ENCODE results near the gene SCTR.

Gene SCTR

DNA sequence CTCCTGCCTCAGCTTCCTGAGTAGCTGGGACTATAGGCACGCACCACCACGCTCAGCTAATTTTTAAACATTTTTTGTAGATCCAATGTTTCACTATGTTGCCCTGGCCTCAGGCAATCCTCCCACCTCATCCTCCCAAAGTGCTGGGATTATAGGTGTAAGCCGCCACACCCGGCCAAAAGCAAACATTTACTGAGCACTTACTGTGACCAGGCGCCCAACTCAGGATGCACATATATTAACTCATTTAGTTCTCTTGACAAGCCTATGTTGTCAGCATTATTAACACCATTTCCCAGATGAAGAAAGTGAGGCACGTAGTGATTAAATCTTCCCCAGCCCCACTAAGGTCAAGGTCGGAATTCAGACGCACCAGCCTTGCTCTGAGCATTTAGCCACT lies 51.5 kb downstream of the SCTR start:
- no peak for DNase-seq

DNA sequence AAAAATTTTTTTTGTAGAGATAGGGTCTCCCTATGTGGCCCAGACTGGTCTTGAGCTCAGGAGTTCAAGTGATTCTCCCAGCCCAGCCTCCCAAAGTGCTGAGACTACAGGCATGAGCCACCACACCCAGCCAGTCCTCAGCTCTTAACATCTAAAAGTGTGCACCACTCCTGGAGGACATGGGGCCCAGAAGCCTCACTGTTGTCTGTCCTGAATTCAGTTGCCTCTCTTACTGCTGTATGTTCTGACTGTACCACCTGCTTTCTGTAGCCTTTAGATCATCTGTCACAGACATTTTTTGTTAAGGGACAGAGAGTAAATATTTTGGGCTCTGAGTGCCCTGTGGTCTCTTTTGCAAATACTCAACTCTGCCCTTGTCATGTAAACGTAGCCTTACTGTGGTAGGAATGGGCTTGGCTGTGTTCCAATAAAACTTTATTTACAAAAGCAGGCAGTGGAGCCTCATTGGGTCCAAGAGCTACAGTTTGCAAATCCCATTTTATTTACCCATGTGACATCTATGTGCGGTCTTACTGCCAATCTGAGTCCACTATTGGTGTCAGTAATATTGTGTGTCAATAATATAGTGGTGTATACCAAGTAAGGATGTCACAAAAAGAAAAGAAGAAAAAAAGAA lies 54.5 kb downstream of the SCTR start:
- peak; percentile 90 for DNase-seq

DNA sequence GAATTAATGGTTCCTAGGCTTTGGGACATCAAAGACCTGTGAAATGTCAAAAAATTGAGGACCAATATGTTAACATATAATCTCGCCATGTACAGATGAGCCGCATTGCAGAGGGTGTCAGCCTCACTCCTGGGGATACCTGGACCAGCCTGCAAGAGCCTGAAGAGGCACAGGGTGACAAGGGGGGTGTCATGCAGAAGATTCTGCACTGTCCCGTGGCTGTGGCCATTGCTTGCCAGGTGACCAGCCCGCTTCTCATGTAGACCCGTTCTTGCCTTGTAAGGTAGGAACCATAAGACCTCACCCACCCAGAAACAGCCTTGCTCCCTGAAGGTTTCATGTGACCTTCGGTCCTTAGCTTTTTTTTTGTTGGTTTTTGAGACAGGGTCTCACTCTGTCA lies 55.2 kb downstream of the SCTR start:
- no peak for DNase-seq

DNA sequence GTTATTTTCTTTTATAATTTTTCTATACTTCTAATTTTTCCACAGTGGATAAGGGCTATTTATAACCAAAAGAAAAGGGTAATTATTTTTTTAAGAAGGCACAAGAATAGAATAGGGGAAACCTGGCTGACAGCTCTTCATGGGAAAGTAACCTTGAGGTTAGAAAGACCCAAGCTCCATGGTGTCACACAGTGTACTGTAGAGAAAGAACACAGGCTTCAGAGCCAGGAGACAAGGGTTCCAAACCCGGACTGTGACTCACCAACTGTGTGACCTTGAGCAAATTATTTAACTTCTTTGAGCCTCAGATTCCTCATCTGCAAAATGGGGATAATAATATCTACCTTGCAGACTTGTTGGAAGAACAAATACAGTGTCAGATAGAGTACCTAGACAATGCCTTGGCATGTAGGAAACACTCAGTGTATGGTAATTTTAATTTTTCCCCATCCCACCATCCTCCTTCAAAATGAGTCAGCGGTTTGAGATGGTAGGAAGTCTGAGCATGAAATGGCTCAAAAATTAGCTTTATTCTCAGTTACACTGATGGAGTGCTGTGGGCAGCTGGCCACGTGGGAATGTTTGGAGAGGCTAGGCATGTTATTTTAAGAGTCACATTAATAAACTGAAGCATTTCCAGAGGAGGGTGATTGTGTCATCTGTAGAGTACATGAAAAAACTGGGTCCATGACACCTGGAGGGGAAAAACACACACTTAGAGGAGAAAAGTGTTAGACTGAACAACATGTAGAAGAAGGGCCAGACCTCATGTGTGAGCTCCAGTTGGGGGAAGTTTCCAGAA lies 55.9 kb downstream of the SCTR start:
- DNase-seq: peak; percentile 15

DNA sequence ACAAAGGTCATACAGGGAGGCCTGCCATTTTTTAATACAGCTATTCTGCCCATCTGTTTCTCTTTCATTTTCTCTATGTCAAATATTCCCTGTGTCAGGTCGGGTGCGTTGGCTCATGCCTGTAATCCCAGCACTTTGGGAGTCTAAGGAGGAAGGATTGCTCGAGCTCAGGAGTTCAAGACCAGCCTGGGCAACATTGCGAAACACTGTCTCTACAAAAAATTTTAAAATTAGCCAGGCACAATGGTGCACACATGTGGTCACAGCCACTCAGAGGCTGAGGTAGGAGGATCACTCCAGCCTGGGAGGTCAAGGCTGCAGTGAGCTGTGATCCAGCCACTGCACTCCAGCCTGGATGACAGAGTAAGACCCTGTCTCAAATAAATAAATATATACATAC lies 57.9 kb downstream of the SCTR start:
- DNase-seq: no peak

DNA sequence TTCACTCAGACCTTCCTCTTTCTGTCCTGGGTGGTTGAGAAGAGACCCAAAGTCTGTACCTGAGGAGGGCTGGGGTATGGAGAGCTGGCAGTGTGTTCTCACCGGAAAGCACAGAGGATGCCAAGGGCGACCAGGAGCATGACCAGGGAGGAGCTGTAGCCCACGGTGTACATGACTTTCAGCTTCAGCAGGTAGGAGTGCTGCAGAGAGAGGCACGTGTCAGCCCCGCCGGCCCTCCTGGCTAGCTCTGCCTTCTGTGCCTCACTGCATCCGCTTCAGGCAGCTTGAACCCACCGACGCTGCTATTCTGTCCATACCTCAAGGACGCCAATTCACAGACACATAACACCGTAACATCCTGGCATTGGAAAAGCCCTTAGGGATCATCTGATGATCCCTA lies 58.6 kb downstream of the SCTR start:
- DNase-seq: no peak

DNA sequence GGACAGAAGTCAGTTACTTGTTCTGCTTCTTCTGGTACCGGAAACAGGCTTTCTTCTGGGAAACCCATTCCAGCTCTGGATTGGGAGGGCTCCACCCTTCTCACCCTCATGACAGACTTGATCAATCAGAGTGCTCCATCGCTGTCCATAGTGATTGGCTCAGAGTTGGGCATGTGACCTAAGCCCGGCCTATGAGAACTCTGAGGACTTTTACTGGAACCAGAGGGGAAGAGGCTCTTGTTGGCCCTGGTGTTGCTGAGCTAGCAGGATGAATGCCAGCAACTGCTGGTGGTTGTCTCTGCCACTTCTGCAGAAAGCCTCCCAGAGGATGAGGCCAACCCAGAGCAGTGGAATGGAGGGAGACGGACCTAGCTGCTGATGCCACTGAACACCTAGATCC lies 59.3 kb downstream of the SCTR start:
- no peak for DNase-seq

DNA sequence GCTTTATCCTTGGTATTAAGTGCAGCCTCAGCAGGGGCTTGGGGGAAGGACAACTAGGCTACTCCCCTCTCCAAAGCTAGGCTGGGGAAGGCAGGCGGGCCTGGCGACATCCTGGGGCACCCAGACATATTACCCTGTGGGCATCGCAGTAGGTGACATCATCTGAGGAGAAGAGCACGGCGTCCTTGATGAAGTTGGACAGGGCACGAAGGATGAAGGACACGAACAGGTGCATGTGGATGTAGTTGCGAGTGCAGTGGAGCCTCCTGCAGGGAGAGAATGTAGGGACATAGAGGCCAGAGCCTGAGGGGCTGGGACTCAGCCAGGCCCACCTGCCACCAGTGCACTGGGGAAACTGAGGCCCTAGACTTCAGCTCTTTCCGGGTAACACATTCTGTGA lies 60.3 kb downstream of the SCTR start:
- DNase-seq: no peak

DNA sequence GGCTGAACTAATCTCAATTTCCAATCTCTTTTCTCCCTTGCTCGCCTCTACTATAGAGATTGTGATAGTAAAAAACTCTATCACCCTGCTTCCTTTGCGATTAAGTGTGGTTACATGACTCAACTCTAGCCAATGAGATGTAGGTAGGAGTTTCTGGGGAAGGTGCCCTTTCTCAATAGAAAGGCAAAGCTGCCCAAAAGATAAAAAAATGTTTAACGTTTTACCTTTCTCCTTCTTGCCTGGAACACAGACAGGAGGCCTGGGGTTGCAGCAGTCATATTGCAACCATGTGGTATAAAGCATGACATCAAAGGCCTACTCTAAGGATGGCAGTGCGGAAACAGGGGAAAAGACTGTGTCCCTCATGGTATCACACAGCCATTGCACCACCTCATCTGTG lies 61.1 kb downstream of the SCTR start:
- no peak for DNase-seq

DNA sequence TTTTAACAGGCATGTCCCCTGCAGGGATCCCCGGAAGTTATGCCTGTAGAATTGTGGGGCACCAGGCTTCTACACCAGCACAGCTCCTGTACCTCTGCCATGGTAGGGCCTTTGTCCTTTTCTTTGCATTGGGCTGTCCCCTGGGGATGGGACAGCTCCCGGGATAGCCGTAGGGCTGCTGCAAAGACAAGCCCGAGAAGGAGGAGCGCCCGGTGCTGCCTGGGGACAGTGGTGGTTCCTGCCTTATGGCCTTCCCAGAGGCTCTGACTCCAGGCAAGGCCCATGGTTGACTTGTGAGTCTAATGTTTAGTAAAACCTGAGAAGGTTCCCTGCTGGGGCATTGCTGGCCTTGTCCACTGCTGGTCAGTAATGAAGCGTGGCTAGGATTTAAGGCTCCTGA lies 61.7 kb downstream of the SCTR start:
- no peak for DNase-seq

DNA sequence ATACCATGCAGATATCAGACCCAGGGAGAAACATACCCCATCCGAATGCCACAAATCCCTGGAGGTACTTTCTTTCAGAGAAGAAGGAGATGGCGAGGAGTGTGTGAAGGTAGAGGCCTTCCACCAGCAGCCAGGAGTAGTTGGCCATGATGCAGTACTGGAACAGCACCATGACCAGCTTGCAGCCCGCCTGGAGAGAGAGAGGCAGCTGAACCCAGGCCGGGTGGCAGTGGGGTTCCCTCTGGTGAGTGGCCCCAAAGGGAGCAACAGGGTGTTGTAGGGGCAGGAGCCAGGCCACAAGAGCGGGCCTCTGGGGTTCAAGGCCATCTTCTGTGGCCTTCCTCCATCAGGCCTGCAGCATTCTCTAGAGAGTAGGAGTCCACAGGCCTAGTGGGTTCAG lies 62.5 kb downstream of the SCTR start:
- no peak for DNase-seq

DNA sequence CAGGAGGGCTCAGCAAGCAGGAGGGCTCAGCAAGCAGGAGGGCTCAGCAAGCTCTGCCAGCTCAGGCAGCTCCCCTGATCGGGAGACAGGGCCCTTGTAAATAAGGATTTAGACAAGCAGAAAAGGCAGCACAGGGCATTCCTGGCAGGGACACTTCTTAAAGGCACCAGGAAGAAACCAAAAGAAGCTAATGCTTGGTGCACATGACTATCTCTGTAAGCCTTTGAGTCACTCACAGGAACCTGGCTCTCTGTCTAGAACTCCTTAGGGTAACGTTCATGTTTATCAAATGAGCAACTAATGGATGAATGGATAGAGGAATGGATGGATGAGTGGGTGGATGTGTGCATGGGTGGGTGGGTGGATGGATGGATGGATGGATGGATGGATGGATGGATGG lies 64.2 kb downstream of the SCTR start:
- no peak for DNase-seq

DNA sequence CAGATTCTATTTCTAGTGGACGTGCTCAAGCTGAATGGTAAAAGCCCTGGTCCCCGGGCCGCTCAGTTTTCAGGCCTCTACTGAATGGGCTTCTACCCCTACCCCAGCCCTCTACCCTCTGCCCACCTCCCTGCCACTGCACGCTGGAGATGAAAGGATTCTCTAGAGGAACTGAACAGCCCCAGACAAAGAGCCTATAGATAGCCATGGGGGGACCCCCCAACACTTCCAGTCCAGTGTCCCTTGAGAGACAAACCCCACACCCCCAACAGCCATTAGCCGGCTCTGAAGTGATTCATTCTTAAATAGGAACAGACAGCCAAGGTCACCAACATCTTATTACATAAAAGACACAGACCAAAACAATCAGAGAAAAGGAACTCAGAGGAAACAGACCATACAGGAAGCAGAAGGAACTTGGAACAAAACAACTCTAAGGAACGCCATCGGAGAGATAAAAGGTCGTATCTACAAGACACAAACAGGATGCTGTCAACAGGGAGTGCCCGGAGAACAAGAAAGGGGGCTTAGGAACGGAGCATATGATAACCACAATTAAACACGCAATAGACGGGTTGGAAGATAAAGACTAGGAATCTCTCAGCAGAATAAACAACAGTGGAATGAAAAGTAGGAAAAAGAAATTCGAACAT lies 69.1 kb downstream of the SCTR start:
- no peak for DNase-seq

DNA sequence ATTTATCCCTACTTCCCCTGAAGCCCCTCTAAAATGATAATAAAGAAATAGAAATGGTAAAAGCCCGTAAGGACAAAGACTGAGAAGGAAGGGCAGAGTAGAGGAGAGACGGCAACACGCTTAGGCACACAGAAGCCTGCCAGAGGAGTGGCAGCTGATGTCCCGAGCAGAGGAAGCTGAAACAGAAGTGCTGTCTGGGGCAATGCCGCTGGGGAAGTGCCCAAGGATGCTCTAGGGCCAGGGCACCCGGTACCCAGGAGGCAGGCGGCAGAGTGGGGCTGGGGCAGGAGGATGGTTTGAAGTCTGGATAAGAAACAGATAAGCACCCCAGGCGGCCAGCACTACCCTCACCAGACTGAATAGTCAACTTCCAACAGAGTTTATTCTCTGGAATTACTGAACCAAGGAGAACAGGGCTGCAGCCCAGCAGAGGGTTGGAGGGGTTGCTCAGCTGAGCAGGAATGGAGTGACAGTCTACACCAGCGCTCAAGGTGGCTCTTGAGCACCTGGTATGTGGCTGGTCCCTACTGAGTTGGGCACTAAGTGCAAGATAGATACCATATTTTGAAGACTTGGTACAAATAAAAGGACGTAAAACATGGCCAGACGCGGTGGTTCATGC lies 70.2 kb downstream of the SCTR start:
- no peak for DNase-seq

DNA sequence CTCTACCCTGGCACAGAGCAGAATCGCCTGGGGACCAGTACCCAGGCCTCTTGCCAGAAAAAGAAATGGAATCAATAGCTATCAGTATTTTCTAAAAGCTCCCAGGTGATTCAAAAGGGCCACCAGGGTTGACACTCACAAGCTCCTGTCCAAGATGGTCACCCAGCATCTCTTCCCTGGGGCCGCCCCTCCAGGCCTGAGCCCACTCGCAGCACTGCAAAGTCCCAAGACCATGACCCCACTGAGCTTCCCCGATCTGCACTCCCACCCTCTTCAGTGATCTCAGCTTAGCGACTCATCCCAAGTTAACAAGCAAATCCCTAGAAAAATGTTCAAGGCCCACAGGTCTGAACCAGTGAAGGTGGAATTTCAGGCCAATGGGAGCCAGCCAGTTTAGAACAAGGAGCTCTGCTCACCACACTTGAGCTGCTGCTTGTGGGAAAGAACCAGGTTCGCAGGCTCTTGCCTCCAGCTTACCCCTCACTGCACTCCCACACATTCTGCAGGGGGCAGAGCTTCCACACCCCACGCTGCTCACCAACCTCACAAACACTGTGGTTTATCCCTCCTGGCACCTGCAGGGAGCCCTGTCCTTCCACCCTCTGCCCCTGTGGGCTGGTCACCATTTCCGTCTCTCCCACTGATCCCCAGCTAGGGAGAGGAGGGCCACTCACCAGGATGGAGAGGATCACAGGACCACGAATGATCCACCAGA lies 72.8 kb downstream of the SCTR start:
- DNase-seq: no peak

DNA sequence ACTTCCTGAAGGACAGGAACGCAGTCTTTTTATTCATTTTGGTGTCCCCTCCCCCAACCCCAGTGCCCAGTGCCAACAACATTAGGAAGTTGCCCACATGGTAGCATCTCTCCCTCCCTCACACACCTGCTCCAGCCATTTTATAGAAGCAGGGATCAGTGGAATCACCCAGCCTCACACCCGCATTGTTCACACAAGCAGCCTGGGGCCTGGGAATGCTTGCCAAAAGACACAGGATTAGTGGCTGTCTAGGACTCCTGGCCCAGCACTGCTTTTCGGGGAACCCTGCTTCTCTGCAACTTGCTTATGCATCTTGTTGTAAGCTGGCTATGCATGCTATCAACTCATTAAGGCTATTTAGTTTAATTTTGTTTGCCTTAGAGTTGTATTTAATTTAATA lies 74.8 kb downstream of the SCTR start:
- DNase-seq: peak; percentile 26

DNA sequence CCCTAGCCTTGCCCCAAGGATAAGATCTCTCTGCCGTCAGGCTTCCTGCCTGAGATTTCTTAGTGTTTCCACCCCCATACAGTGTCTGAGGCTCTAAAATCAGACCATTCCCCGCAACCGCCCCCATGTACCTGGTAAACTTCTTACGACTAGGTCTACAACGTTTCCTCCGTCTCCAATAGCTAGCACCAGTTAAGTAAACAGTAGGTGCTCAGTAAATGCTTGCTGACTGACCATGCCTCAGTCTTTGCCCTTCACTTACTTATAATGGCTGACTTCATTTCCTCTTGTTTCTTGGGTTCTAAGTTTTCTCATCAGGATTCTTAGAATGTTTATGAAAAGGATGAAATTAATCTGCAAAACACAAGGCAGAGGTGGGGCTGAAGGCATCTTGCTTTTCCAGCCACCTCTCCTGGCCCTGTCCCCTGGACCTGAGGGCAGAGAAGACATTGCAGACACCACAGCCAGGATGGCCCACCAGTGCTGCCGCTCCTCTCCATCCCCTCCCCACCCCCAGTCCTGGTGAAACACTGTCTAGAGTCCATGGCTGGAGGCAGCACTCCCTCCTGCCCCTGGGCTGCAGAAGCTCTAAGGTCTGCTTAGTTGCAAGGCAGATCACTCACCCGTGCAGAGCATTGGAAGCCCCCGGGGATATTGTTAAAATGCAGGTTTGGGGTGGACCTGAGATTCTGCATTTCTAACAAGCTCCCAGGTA lies 75.7 kb downstream of the SCTR start:
- no peak for DNase-seq

DNA sequence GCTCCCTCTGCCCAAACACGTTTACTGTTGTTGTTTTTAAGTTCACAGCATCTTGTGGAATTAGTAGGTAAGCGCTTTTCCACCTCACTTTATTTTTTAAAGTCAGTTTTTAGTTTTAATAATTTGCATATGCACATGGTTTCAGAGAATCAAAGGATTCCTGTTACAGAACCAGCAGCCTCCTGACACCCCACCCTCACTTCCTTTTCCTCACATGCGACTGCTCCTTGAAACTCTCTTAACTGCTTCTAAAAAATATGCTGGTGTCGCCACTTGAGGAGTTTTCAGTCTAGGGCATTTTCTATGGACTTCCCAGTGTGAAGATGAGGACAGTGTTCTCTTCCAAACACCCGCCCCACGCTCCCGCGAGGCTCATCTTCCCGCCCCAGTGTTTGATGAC lies 78.2 kb downstream of the SCTR start:
- no peak for DNase-seq

DNA sequence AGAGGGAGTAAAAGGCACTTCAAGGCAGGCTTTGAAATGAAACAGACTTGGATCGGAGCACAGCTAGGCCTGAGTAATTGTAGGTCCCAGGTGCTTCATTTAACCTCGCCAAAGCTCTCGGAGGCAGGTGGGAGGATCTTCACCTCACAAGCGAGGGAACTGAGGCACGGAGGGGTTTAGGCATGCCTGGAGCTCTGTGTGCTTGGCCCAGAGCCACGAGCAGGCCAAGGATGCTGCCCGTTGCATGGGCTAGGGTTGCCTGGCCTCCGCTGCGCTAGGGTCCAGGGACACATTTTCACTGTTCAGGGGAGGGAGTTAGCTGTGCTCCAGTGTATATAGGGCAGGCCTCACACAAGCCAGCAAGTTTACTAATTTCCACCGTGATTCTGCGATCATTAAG lies 81.4 kb downstream of the SCTR start:
- no peak for DNase-seq

DNA sequence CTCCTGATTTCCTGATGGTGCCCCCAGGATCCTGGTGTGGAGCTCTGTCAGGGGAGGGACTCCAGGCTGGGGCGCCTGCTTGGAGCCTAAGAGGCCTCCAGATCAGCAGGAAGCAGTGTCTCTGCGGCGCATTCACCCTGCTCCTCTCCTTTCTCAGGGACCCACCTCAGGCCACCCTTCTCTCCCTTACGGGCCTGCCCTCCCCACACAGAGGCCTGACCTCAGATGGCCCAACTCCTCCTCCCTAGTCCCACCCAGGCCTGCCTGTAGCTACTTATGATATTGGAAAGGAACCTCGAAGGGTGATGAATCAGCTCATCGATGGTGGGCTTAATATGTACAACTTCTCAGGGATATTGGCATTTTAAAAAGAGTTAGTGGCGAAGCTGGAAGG lies 82.1 kb downstream of the SCTR start:
- DNase-seq: no peak

DNA sequence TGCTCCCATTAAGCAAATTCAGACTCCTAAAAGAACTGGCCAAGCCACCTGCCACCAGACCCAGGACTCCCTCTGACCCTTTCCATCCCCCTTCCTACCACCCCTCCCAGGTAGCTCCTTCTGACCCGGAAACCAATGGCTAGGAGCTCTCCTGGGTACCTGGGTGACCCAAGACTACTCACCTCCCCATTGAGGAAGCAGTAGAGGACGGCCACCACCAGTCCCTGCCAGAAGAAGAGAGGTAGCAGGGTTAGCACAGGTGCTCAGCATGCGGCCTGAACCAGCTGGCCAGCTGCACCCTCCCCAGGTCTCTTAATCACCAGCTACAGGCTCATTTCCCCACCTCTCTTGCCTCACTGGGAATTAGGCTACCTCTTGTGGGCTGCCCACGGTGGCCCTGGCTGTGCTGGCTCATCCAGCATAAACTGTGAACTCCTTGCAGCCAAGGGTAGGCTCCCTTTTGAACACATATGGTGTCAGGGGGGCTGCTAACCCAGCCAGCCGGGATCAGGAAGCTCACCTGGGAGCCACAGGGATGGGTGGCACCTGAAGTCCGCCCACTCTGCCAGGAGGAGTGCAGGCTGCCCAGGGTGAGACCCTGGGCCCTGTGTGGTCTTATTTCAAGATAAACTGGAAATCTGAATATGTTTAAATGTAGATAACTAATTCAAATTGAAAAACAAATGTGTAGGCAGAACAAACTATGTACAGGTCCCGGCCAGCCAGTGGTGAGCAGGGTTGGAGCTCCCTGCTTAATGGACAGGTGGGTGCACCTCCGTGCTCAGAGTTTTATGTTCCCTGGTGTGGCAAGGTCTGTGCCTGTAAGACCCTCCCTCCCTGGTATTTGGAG lies 82.7 kb downstream of the SCTR start:
- no peak for DNase-seq

DNA sequence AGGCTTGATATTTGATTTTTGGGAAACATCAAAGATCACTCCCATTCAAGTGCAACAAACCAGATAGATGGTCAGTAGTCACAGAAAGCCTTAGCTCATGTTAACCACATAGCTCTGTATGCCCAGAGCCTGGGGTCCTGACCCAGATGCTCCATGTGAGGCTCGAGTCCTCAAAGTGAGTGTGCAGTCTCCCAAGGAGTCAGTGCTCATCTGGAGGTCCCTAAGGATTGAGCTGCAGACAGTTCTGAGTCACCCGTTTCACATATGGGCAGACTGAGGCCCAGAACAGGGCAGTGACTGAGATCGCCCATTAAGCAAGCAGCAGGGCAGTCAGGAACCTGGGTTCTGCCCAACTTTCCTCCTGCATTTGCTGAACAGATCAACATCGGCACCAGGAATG lies 83.4 kb downstream of the SCTR start:
- DNase-seq: no peak

All from DMS79 treated with DMSO at 0.1 percent for 48 hours (cell line).